GM21576 (cell line): ENCODE data around the gene FAM53A.
"Not testable (repeated sequence)": the region's sequence is repeated elsewhere in the genome, so short reads cannot be mapped to it uniquely, and the experiment has no call there.

ENCODE experiments used
- ATAC-seq: cut with Tn5 transposase; IDR thresholded peaks from one replicate; pipeline ENCODE4 v1.9.1; 2021; ENCODE audit warnings: mild to moderate bottlenecking, moderate library complexity; ENCODE audit not compliant: unreplicated experiment

The FAM53A gene

DNA sequence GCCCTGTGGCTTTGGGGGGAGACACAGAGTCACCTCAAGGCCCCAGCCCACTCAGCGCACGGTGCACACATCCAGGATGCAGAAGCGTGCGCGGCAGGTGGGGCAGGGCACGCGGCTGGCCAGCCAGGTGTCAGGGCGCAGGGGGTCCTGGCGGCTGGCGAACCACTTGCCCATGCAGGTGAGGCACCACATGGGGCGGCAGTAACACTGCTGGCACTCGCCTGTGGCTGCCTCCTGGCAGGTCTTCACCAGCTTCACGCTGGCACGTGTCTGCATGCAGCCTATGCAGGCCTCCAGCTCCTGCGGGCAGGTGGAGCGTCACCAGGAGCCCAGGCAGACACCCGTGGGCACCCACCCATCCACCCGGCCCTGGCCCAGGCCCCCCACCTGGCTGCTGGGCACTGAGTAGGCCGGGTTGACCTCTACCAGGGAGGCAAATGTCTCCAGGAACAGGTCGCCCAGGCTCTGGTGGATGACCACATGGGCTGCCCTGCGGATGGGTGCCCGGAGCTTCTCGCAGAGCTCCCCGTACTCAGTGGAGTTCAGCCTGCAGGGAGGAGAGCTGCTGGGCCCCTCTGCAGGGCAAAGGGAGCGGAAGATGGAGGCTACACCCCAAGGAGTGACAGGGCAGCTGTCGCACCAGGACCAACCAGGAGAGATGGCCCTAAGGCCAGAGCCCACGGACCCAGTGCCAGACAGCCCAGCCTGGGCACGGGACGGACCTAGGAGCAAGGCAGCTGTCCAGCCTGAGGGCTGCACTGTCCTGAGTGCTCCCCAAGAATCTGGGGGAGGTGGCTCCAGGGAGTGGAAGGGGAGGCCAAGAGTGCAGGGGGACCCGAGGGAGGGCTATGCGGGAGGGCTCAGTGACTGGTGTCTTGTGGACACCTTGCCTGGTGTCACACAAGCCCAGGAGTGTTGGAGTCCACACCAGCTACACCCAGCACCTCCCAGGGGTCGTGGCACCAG, 33.3 kb upstream of the FAM53A start:
- no peak for ATAC-seq

DNA sequence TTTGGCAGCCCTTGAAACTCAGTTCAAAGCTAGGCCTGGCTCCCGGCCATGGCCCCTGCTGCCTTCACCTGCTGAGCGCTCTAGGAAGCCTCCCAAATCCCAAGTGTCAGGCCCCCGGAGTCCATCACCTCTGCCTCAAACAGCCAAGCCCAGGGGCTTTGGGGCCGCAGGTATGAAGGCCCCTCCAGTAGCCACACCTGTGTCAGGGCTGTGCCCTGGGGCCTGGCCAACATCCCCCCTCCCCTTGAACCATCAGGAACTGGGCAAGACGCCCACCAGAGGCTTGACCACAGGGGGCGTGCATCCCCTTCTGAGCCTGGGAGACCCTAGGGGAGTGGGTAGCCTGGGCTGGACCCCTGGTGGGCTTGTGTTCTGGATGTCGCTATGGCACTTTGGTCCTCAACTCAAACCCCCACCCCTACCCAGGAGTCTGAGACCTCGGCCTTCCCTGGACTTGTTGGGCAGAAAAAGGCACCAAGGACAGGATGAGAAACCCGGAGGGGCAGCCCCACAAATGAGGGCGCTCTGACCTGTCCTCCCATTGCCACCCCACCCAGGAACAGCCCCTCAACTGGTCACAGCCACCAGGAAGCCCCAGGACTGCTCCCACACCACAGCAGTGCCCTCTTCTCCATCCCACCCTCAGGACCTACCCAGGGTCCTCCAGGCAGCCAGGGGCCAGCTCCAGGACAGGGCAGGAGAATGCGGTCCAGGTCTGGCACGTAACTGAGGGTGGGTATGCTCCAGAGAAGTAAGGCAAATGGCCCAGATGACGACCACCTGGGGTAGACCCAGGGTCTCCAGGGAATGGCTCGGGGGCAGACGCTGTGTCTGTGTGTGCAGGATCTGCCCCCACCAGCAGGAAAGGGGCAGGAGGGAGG, 32.2 kb upstream of the FAM53A start:
- ATAC-seq = no peak

DNA sequence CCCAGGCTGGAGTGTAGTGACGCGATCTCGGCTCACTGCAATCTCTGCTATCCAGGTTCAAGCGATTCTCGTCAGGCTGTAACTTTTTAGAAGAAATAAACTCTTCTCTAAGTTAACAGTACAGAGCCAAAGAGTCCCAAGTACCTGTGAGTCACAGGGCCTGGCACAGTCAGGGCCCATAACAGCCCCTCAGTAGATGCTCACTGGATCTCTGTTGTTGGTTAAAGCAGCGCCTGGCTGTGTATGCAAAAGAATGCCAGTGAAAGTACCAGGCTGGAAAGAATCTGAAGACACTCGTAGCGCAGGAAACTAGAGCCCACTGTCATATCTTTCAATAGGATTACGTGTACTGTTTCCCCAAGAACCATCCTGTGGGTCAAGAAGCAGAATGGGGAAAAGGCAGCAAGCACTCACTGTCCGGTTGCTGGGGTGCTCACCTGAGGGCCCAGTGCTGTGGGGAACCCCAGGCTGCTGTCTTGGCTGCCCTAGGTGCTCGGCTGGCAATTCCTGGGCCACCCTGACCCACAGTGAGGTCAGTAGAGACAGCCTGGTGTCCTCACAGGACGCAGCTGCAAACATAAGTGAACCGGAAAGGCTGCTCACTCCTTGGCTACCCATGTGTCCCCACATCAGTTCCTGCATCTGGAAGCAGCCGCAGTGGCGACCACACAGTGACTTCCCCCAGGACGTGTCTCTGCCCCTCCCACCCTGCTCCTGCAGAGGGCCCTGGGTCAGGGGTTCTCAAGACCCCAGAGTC, 31.1 kb upstream of the FAM53A start:
- ATAC-seq = no peak

DNA sequence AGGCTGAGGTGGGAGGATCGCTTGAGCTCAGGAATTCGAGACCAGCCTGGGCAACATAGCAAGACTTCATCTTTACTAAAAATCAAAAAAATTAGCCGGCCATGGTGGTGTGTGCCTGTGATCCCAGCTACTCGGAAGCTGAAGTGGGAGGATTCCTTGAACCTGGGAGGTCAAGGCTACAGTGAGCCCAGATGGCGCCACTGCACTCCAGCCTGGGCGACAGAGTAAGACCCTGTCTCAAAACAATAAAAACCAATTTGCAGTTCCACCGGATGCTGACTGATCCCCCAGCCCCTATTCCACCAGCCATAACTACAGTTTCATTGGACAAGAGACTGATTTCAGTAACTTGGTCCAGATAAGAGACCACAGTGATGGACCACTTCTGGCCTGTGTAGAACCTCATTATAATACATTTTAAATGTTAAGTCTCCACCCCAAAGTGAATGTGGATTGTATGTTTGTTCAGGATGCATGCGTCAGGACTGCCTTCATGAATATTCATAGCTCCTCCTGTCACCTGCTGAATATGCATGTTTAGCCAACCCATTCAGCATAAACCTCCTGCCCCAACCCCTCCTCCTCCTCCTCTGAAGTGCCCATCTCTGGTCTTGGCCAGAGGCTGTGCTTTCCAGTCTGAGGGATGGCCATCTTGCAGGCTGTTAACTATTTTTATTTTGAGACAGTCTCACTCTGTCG, 30.3 kb upstream of the FAM53A start:
- no peak for ATAC-seq

DNA sequence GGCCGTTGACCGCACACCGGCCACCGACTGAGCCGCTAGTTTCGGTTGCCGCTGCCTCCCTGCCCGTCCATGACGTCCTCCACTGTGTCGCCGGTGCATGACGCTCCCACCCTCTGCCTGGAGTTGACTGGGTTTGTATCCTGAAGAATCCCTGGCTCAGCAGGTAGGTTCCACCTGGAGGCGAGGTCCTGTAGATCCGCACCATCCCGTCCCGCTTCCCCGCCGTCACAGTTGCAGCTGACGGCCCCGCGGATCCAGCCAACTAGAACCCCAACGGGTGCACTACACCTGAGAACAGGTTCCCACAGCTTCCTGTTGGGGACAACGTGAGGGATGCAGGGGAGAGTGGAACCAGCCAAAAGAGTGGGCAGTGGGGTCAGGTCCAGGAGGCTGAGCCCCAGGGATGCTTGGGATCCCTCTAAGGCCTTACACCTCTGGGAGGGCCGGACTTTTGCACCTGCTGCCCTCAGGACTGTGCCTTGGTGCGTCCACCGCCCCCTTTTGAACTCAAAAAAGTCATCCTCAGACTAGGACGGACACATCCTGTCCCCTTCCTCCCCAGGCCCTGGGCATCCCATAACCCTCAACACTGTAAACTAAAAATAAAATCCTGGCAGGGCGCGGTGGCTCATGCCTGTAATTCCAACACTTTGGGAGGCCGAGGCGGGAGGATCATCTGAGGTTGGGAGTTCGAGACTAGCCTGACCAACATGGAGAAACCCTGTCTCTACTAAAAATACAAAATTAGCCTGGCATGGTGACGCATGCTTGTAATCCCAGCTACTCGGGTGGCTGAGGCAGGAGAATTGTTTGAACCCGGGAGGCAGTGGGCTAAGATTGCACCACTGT, 29.1 kb upstream of the FAM53A start:
- ATAC-seq = peak; percentile 9

DNA sequence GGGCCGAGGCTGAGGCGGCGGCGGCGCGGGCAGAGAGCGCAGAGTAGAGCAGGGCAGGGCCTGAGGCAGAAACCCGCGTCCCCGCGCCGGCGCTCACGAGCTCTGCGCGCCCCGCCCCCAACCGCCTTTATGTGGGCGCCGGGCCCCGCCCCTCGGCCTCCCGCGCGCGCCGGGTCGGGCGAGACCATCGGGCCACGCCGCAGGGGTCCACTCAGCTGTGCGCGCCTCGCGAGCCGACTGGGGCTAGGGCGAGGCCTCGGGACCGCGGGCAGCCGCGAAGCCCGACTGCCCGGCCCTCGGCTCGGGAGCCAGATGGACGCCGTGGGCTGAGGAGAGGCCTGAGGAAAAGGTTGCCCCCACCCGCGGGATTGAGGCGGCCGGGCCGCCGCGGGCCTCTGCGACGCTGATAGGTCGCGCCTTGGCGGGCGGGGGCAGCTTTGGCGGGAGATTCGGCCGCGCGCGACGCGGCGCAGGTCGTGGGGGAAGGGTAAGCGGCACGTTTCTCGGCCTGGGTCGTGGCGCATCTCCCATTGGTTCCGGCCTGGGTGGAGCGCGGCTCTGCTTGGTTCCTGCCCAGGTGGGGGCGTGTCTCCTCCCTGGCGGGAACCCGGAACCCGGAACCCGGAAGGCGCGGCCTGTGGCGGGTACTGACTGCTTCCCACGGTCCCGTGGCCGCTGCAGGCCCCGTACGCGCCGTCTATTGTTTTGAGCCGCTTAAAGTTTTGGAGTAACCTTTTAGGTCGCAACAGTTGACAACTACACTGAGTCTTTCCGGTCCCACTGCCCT, 28.3 kb upstream of the FAM53A start, which contains the start of gene SLBP:
TSS of gene SLBP (minus strand) at position 104 of the 787 bp plus-strand sequence. CDS start 131 bp downstream, outside the sequence.
- peak; percentile 74 for ATAC-seq

DNA sequence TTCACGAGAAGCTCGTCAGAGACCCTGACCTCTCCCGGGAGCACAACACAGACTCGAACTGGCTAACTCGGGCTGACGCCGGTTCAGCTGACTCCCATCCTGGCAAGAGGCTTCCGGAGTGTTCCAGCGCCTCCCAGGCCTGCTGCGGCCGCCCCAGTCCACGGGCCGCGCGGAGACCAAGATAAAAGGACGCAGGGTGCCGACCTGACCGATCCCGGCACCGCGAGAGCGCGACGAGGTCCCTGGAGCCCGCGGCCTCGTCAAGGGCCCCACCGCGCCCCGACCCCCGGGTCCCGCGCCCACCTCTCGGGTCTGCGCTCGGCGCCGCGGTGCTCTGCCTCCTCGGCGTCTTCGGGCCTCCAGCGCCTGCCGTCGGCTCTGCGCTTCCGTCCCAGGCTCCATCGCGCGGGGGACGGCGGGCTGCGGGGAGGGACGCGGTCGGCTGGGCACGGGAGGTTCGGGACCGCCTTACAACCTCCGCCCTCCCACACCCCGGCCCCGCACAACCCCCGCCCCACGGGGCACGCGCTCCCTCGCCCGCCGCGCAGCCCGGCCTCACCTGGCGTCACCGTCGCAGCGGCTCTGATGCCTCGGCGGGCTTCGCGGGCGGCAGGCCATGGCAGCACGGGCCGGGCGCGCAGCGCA, 27.6 kb upstream of the FAM53A start:
- ATAC-seq = peak; percentile 6

DNA sequence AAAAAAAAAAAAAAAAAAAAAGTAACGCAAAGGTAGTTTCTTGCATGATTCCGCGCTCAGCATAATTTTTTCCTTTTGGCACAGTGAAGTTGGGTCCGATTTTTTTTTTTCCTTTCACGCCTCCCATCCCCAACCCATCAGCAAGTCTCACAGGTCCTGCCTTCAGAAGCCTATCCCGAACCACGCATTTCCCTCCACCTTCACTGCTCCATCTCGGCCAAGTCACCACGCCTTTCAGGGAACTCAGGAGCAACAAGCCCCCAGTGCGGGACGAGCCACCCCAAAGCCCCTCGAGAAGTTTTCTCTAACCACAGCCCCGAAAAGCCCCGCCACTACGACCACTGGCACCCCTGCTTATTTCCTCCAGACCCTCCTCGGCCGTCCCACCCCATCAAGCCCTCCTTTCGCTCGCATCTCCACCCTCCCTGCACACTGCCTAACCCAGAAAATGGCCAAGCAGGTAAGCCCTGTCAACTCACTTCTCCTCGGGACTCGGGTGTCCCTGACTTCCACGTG, 27.0 kb upstream of the FAM53A start:
- ATAC-seq = no peak

DNA sequence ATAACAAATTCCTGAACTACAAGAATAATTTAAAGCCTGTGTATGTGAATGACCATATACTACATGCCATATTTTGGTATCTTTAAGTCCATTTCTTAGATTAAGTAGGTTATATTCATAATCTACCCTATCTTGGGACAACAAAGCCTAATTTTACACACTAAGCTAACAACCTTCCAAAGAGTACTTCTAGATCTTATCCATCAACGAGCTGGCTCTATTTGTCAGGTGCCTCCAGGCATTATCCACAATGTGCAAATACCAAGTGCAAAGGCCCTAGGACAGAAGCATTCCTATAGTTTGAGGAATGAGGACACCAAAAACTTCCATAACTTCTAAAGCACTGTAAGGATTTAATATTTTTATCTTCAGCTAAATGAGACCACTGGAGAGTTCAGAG, 24.5 kb upstream of the FAM53A start:
- ATAC-seq = no peak

DNA sequence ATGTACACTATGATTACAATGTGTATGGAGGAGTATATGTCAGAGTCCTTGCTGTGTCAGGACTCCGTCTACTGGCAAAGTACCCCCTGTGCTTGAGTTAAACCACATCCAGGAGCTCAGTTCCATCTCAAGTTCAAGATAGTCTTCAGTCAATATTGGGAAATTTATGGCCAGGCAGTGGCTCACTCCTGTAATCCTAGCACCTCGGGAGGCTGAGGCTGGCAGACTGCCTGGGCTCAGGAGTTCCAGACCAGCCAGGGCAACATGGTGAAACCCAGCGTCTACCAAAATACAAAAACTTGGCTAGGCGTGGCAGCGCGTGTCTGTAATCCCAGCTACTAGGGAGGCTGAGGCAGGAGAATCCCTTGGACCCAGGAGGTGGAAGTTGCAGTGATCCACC, 22.2 kb upstream of the FAM53A start:
- ATAC-seq = no peak

DNA sequence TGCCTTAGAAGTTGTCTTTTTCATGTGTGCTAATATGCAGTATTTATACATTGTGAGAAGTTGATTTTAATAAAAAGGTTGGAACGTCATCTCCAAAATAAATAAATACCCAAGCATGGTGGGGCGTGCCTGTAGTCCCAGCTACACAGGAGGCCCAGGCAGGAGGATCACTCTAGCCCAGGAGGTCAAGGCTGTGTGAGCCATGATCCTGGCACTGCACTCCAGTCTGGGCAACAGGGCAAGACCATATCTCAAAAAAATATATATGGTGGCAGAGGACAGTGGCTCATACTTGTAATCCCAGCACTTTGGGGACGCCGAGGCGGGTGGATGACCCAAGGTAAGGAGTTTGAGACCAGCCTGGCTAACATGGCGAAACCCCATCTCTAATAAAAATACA, 21.6 kb upstream of the FAM53A start:
- no peak for ATAC-seq

DNA sequence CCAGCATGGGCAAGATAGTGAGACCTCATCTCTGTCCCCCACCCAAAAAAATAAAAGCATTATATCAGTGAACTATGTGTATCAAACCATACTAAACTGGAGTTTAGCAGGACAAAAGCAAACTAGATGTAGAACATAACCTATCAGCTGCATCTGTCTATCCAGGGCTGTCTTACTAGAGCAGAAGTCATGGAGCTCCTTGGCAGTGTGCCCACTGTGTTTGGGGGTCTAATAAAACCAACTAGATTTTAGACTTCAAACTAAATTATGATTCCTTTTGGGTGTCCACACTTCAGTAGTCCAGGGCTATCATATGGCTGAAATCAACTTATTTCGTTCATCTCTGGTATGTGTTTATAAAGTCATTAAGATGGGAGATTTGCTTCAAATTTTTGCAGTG, 19.8 kb upstream of the FAM53A start:
- ATAC-seq = no peak

DNA sequence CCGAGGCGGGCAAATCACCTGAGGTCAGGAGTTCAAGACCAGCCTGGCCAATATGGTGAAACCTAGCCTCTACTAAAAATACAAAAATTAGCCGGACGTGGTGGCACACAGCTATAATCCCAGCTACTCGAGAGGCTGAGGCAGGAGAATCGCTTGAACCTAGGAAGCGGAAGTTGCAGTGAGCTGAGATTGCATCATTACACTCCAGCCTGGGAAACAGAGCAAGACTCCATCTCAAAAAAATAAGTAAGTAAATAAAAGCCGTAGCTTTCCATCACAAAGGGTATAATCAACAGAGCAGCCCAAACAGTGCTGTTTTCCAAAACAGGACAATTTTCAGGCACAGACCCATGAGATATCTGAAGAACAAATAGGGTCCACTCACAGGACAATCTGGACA, 17.6 kb upstream of the FAM53A start:
- ATAC-seq = not testable (repeated sequence)

DNA sequence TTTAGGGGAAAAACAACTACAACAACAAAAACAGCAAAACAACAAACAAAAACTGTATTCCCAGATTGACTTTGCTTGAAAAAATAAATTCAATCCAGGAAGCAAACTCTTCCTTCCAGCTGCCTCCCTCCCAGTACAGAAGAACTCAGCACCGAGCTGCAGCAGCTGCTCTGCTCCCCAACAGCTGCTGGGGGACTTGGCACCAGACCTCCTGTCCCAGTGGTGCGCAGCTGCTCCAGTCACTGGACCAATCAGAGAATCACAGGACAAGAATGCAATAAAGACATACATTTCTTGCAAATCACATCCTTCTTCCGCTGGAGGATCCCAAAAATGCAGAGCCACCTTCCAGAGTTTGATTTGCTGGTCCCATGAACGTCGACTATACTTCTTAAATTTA, 11.8 kb upstream of the FAM53A start:
- no peak for ATAC-seq

DNA sequence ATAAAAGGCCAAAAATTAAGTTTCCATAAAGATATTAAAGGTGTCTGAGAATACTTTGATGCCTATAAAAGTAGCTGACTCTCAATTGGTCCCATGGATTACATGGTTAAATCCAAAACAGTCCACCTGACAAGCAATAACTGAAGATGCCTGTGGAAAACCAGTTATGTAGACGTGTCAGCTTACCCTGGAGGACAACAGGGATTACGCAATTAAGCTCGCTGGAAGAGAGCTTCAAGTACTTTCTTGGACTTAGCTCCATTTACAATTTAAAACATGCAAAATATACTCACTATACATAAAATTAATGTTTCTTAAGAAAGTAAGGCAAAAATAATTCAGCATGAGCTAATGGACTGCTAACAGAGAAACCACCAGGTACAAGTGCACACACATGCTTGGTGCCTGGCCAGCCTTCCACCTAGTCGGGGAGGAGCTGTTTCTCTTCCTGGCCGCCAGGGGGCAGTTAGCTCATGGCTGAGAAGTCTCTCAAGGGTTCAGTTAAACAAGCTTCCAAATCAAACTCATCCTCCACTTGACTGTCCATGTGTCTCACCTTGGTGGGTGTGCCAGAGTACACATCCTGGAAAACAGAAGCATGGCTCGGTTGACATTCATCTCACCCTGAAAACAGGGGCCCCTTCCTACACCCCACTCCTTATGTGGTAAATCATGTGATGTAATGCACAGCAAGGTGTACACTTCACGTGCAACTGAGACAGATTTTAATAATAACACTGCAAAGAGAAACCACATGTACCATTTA, 9.2 kb upstream of the FAM53A start:
- no peak for ATAC-seq

DNA sequence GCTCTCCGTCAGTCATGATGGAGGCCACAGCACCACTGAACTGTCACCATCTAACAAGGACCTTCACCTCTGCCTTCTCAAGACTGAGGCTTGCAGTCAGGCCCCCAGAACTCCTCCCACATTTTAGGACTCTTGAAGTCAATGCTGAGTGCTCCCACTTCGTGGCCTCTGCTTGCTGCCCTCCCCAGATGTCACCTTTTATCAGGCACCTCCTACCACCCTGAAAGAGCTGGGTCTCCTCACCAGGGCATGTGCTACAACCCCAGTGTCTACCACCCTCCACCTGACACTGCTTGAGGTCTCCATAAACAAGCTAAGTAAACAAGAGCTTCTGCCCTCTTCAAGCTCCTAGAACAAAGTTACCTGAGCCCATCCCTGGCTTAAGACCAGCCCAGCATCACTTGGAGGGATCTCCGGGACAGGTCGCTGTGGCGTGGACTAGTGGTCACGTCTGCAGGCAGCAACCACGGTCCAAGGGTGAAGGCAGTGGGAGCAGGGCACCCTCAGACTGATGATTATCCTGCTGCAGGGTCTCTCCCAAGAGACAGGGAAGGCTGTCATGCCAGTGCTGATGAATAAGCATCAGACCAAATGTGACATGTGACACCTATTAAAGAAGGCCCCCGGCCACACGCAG, 7.7 kb upstream of the FAM53A start:
- ATAC-seq = no peak

DNA sequence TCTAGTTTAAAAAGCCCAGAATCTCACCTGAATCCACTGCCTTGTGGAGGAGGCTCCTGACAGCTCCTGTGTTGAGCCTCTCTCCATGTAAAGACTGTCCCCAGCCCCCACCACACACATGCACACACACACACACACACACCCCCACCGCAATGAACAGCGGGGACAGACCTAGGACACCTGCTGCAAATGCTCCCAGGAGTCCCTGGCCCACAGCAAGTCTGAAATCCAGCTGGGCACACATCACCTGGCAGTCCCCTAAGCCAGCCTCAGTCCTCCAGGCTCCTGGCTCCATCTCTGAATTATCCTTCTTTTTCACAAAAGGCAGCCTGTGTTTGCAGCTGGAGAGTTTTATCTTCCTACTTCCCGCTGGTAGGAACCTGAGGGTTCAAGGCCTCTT, 6.6 kb upstream of the FAM53A start:
- ATAC-seq = no peak
